Astrocyte of the cerebellum (primary cell): ENCODE data around the gene SPOP.
A peak's percentile ranks its signal among the peaks of the same experiment; 100 is the strongest.

ENCODE experiments used
- DNase-seq: peaks from one replicate; pipeline ENCODE4 v3.0.0-alpha.2; 2011; ENCODE audit warnings: low read depth
- H3K4me3 ChIP-seq: 2 replicates; pipeline ENCODE4 v1.5.1; 2011; ENCODE audit warnings: mild to moderate bottlenecking, low read depth, low read length, moderate library complexity
- in situ Hi-C: cut with HindIII; loops from 2 replicates; pipeline ENCODE4 v1.10.0; 2017; ENCODE audit warnings: low sequenced_read_pairs
- TF ChIP-seq, protein P1 (sequence below): IDR thresholded peaks from 2 replicates; pipeline ENCODE4 v1.5.1; 2012; ENCODE audit warnings: low read length, low read depth, moderate library complexity, mild to moderate bottlenecking; ENCODE audit errors: missing control alignments

Gene SPOP

DNA sequence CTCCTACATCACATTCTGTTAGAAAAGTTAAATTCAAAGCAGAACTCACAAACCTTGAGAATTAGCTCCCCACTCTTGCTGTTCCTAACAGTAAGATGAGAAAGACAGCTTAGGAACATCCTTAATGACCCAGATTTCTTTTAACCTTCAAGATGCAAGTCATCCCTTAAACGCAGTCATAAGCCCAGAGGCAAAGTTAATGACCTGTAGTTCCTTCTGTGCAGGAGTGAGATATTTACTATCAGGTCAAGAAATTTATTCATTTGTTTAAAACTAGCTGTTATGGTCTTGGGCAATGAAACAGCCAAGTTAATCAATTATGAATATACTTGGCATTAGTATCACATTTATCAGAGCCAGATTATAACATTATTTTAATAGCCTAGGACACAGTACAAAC lies 65.2 kb downstream of the SPOP start:
- TF ChIP-seq, protein P1, sequence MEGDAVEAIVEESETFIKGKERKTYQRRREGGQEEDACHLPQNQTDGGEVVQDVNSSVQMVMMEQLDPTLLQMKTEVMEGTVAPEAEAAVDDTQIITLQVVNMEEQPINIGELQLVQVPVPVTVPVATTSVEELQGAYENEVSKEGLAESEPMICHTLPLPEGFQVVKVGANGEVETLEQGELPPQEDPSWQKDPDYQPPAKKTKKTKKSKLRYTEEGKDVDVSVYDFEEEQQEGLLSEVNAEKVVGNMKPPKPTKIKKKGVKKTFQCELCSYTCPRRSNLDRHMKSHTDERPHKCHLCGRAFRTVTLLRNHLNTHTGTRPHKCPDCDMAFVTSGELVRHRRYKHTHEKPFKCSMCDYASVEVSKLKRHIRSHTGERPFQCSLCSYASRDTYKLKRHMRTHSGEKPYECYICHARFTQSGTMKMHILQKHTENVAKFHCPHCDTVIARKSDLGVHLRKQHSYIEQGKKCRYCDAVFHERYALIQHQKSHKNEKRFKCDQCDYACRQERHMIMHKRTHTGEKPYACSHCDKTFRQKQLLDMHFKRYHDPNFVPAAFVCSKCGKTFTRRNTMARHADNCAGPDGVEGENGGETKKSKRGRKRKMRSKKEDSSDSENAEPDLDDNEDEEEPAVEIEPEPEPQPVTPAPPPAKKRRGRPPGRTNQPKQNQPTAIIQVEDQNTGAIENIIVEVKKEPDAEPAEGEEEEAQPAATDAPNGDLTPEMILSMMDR, result no peak
- H3K4me3 ChIP-seq, result no peak overlapping the region
- no peak for DNase-seq
- in situ Hi-C loops, result loop anchor here (5.0 kb wide), 1 partner anchor 35 kb away; no protein-coding TSS in a partner anchor

DNA sequence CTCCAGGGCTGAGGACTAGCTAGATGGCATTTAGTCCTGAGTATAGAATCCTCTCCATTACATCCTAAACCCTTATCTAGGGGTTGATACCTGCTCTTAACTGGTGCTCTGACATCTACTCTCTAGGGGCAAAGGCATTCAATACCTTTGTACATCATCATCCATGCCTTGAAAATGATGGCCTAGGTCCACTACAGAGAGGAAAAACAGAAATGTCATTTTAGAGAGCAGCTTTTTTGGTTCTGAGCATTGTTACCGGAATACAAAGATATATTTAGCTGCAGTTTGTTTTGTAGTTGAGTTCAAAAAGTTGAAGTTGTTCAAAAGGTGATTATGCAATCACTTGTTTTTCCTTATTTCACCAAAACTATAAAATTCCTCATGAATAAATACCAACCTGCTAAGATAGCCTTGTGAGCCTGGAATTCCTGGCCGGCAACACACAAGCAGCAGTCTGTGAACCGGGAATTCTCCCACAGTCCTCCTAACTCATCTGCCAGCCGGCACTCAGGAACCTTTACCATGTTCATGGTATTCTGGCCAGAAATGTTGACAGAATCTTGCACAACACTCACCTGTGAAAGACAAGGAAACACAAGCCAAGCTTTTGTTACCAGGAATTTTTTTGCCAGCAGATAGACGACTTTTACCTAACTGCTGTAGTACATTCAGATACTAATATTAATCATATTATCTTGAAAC lies 66.9 kb downstream of the SPOP start:
- in situ Hi-C loops, result loop anchor here (5.0 kb wide), 1 partner anchor 36 kb away; no protein-coding TSS in a partner anchor
- DNase-seq, result no peak
- H3K4me3 ChIP-seq, result no peak overlapping the region
- TF ChIP-seq, protein P1, result no peak

DNA sequence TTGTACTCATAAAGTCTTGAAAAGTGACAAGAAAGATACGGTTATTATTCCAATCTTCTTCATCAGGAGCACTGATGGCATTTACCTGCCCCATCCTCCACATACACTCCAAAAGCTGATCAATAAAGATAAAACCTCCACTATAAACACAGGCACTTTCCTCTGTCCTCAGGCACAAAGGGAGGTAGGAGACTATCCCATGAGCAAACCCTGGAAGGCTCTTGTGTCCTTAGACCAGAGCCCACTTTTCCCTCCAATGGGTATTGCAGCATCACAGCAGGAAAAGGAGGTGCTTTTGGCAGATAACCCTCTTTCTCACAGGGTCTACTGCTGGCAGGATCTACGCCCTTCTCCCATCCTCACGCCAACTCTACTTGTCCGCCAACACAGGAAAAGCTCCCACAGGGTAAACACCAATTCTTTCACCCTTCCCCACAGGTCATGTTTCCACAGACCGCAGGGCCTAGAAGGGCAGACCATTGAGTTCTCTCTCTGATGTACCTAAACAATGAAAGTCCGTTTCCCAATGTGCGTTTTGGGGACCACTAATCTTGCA lies 73.5 kb downstream of the SPOP start:
- H3K4me3 ChIP-seq, result no peak overlapping the region
- DNase-seq, result no peak
- TF ChIP-seq, protein P1, result no peak
- in situ Hi-C loops, result no loop called here

DNA sequence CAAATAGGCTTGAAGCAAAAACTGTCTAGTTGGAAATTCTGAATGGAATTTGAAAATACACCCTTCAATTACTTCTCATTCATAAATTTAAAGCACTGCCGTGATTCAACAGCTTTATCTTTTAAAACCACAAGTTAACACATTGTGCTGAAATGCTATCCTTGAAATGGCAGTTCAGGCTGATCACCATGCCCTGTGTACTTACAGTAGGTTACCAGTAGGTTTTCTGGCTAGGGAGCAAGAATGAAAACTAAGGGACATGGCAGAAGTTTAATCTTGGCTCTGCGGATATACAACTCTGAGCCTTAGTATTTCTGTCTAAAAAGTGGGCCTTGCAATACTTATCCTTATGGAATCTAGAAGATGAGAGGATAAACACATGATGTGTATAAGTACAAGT lies 74.2 kb downstream of the SPOP start:
- in situ Hi-C loops, result no loop called here
- no peak overlapping the region for H3K4me3 ChIP-seq
- TF ChIP-seq, protein P1, result peak; percentile 21
- no peak for DNase-seq

DNA sequence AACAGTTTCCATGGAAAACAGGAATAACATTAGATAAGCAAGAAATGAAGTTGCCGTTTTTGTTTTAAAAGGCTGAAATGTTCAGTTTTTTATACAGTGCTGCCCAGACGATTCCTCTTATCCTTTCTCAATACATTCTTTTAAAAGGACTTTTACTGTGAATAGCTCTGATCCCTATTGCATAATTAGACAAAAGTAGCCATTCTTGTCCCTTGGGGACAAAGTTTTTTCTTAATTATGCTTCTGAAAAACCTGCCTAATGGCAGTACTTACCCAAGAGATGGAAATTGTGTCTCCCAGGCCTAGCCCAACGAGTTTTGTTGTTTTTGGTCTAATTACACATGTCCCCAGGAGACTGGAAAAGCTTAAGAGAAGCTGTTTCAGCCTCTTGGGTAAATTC lies 74.7 kb downstream of the SPOP start:
- no peak for DNase-seq
- H3K4me3 ChIP-seq, result no peak overlapping the region
- in situ Hi-C loops, result no loop called here
- TF ChIP-seq, protein P1, result no peak

DNA sequence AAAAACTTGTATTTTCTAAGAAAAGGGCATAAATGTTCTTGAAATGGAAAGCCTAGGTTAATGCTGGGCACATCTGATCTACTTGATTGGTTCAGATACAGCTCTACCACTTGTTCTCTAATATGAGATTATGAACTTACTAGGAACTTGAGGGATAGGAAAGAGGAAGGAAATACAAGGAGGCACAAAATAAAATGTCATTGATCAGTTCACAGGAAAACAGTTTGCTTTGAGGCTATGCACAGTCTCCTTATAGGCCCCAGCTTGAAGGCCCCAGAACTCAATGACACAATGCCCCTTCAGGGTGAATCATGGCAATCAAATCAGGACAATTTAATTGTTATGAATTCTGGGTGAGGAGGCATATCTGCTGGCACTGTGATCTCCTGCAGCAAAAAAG lies 75.1 kb downstream of the SPOP start:
- TF ChIP-seq, protein P1, result no peak
- in situ Hi-C loops, result no loop called here
- no peak overlapping the region for H3K4me3 ChIP-seq
- no peak for DNase-seq
